Mesendoderm (in vitro differentiated cells): ENCODE results near the gene NUCB1.

ENCODE experiments used
- DNase-seq: peaks from one replicate; pipeline ENCODE4 v3.0.0; 2013
- H2AK5ac ChIP-seq: 2 replicates; pipeline ENCODE4 v1.6.1; 2013; ENCODE audit warnings: low read length, inconsistent platforms
- H2BK120ac ChIP-seq: 2 replicates; pipeline ENCODE4 v1.6.1; 2013; ENCODE audit warnings: low read depth, mild to moderate bottlenecking, low read length, moderate library complexity, mixed read lengths
- H2BK15ac ChIP-seq: replicated peaks from 2 replicates; pipeline ENCODE4 v1.6.1; 2013; ENCODE audit warnings: low read depth, mild to moderate bottlenecking, moderate library complexity
- H2BK5ac ChIP-seq: 2 replicates; pipeline ENCODE4 v1.6.1; 2013; ENCODE audit warnings: low read length, inconsistent platforms
- H3K18ac ChIP-seq: 2 replicates; pipeline ENCODE4 v1.6.1; 2013; ENCODE audit warnings: mild to moderate bottlenecking, low read length, mixed read lengths
- H3K23ac ChIP-seq: one replicate; pipeline ENCODE4 v1.6.1; 2013; ENCODE audit warnings: low read length
- H3K27ac ChIP-seq: 2 replicates; pipeline ENCODE4 v1.5.1; 2013; ENCODE audit warnings: low read depth, mild to moderate bottlenecking, inconsistent platforms, low read length, moderate library complexity
- H3K27me3 ChIP-seq: 2 replicates; pipeline ENCODE4 v1.6.1; 2013; ENCODE audit warnings: low read length, control low read depth, mild to moderate bottlenecking, inconsistent platforms; ENCODE audit not compliant: insufficient read depth, poor library complexity
- H3K36me3 ChIP-seq: 2 replicates; pipeline ENCODE4 v1.6.1; 2013; ENCODE audit warnings: low read length, inconsistent platforms; ENCODE audit not compliant: control insufficient read depth, insufficient read depth
- H3K4ac ChIP-seq: one replicate; pipeline ENCODE4 v1.6.1; 2013; ENCODE audit warnings: low read depth, mild to moderate bottlenecking, low read length, moderate library complexity
- H3K4me1 ChIP-seq: 2 replicates; pipeline ENCODE4 v1.6.1; 2013; ENCODE audit warnings: low read depth, low read length, inconsistent platforms; ENCODE audit not compliant: control insufficient read depth
- H3K4me2 ChIP-seq: 2 replicates; pipeline ENCODE4 v1.6.1; 2013; ENCODE audit warnings: low read length
- H3K4me3 ChIP-seq: 2 replicates; pipeline ENCODE4 v1.5.1; 2013; ENCODE audit warnings: mild to moderate bottlenecking, low read length
- H3K56ac ChIP-seq: one replicate; pipeline ENCODE4 v1.6.1; 2013; ENCODE audit warnings: low read length
- H3K79me1 ChIP-seq: 2 replicates; pipeline ENCODE4 v1.6.1; 2013; ENCODE audit warnings: low read length, inconsistent platforms
- H3K79me2 ChIP-seq: 2 replicates; pipeline ENCODE4 v1.6.1; 2013; ENCODE audit warnings: mild to moderate bottlenecking, low read length; ENCODE audit not compliant: control insufficient read depth, insufficient read depth
- H3K9ac ChIP-seq: 2 replicates; pipeline ENCODE4 v1.6.1; 2013; ENCODE audit warnings: low read length, inconsistent platforms
- H4K5ac ChIP-seq: one replicate; pipeline ENCODE4 v1.6.1; 2013; ENCODE audit warnings: low read length
- H4K8ac ChIP-seq: one replicate; pipeline ENCODE4 v1.6.1; 2013; ENCODE audit warnings: low read depth, mild to moderate bottlenecking, control low read depth, low read length, moderate library complexity
- WGBS: extraction: QIAGEN DNeasy Blood & Tissue Kit; methylation state at CpG from one replicate; pipeline ENCODE4 v1.1.7; 2013; ENCODE audit warnings: low lambda C conversion rate, missing lambda C conversion rate; ENCODE audit not compliant: insufficient coverage; ENCODE audit errors: extremely low coverage; 5-methylcytosine and 5-hydroxymethylcytosine counted together

The NUCB1 gene

DNA sequence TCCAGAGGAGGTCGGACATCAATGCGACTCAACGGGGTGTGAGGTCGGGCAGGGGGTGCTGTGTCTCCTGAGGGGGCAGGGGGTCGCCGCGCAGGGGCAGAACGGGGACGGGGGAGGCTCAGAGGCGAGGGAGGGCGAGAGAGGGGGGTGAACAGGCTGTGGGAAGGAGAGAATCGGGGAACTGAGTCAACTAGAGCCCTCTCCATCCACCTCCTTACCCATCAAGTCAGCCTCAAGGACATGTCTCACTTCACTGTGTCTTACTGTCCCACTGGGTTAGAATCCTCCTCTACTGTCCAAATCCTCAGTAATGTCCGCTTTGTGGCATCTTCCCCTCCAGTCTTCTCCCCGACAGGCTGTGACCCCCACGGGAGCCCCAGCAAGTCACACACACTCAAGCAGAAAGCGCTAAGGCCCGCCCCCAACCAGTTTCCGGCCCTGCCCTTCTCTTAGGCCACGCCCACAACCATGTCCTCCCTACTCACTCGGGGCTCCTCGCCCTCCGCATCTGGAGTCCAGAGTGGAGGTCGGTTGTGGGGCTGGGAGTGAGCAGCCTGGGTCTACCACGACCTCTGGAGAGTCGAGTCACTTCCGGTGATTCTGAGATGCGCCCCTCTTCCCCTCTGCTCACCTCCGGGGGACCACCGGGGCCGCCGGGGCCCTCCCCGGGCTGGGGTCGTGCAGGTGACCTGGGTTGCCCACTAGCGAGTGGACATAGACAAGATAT is 41.0 kb upstream of the NUCB1 start:
- Histone ChIP-seq H3K79me2 (no peaks in the 10 kb centered on the region), H2BK15ac (no peak overlapping the region), H3K36me3 (no peaks in the 10 kb centered on the region), H3K79me1 (no peaks in the 10 kb centered on the region), H3K27me3 (no peaks in the 10 kb centered on the region), H3K18ac (no peak overlapping the region), H3K4ac (no peak overlapping the region), H4K8ac (no peak overlapping the region), H3K4me1 (no peaks in the 10 kb centered on the region), H2AK5ac (no peak overlapping the region), H3K4me2 (no peak overlapping the region), H3K23ac (no peak overlapping the region), H2BK120ac (no peak overlapping the region), H2BK5ac (no peak overlapping the region), H3K56ac (no peak overlapping the region), H4K5ac (no peak overlapping the region), H3K9ac (no peak overlapping the region), H3K4me3 (no peak overlapping the region), H3K27ac (no peak overlapping the region)
- WGBS: no CpG with 5 or more reads among the region's 34 CpGs
- no peak for DNase-seq

- Histone ChIP-seq H2BK15ac (no peak overlapping the region), H3K23ac (no peak overlapping the region), H3K18ac (no peak overlapping the region), H3K56ac (no peak overlapping the region), H3K27me3 (no peaks in the 10 kb centered on the region), H2BK120ac (no peak overlapping the region), H3K4me2 (no peak overlapping the region), H3K36me3 (no peaks in the 10 kb centered on the region), H3K4me3 (no peak overlapping the region), H2AK5ac (no peak overlapping the region), H3K27ac (no peak overlapping the region), H4K8ac (no peak overlapping the region), H3K4ac (no peak overlapping the region), H3K9ac (no peak overlapping the region), H2BK5ac (no peak overlapping the region), H3K79me1 (no peaks in the 10 kb centered on the region), H3K79me2 (no peaks in the 10 kb centered on the region), H4K5ac (no peak overlapping the region), H3K4me1 (no peaks in the 10 kb centered on the region)
- WGBS: no CpG with 5 or more reads among the region's 30 CpGs
- peak; percentile 77 for DNase-seq
These were observed 40.2 kb upstream of the NUCB1 start for GRCh38 chr19:48859711-48860572.

GRCh38 chr19:48861313-48861712 is 38.8 kb upstream of the NUCB1 start:
- Histone ChIP-seq H4K8ac (no peak overlapping the region), H2BK15ac (no peak overlapping the region), H3K4me3 (no peak overlapping the region), H3K4ac (no peak overlapping the region), H3K79me2 (no peaks in the 10 kb centered on the region), H3K9ac (no peak overlapping the region), H3K27ac (no peak overlapping the region), H3K23ac (no peak overlapping the region), H4K5ac (no peak overlapping the region), H3K4me2 (no peak overlapping the region), H3K56ac (no peak overlapping the region), H3K18ac (no peak overlapping the region), H3K4me1 (no peaks in the 10 kb centered on the region), H2AK5ac (no peak overlapping the region), H3K79me1 (no peaks in the 10 kb centered on the region), H2BK5ac (no peak overlapping the region), H2BK120ac (no peak overlapping the region), H3K36me3 (no peaks in the 10 kb centered on the region), H3K27me3 (no peaks in the 10 kb centered on the region)
- WGBS: no CpG with 5 or more reads among the region's 18 CpGs
- no peak for DNase-seq

- Histone ChIP-seq H3K79me2 (no peaks in the 10 kb centered on the region), H3K27me3 (no peaks in the 10 kb centered on the region), H3K56ac (no peak overlapping the region), H2BK5ac (no peak overlapping the region), H3K9ac (no peak overlapping the region), H3K36me3 (no peaks in the 10 kb centered on the region), H2BK120ac (no peak overlapping the region), H3K79me1 (no peaks in the 10 kb centered on the region), H4K8ac (no peak overlapping the region), H3K4me2 (no peak overlapping the region), H3K27ac (no peak overlapping the region), H3K4me1 (no peaks in the 10 kb centered on the region), H3K23ac (no peak overlapping the region), H4K5ac (no peak overlapping the region), H3K4ac (no peak overlapping the region), H2BK15ac (no peak overlapping the region), H3K18ac (no peak overlapping the region), H2AK5ac (no peak overlapping the region), H3K4me3 (no peak overlapping the region)
- WGBS: no CpG with 5 or more reads among the region's 7 CpGs
- no peak for DNase-seq
These were observed 37.3 kb upstream of the NUCB1 start for GRCh38 chr19:48862827-48863226.

DNA sequence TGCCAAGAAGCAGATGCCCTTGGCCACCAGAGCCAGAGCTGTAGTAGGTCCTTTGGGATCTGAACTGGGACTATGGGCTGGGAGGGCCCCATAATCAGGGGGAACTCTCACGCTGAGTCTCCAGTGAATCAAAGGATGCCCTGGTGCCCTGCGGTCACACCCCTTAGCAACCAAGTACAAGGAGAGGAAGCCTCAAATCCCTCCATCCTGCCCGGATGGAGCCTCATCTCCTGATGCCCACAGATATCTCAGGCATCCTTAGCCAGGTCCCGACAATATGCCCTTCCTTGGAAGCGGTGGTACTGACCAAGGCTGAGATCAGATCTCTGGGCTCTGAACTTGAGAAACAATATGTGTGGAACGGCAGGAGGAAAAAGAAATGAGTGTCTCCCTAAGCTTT is 33.4 kb upstream of the NUCB1 start:
- H3K36me3 ChIP-seq: no peaks in the 10 kb centered on the region
- H3K4me3 ChIP-seq: no peak overlapping the region
- no peaks in the 10 kb centered on the region for H3K79me1 ChIP-seq
- no peak overlapping the region for H2AK5ac ChIP-seq
- H4K5ac ChIP-seq: no peak overlapping the region
- no peak overlapping the region for H3K27ac ChIP-seq
- no peak overlapping the region for H3K4me2 ChIP-seq
- no peak overlapping the region for H3K18ac ChIP-seq
- H3K27me3 ChIP-seq: no peaks in the 10 kb centered on the region
- H2BK120ac ChIP-seq: no peak overlapping the region
- no peak overlapping the region for H3K56ac ChIP-seq
- no peak overlapping the region for H2BK15ac ChIP-seq
- no CpG with 5 or more reads among the region's 6 CpGs for WGBS
- H3K4me1 ChIP-seq: peaks cover 3% of the 10 kb centered on the region
- H4K8ac ChIP-seq: no peak overlapping the region
- H3K79me2 ChIP-seq: no peaks in the 10 kb centered on the region
- H2BK5ac ChIP-seq: no peak overlapping the region
- no peak overlapping the region for H3K9ac ChIP-seq
- H3K4ac ChIP-seq: no peak overlapping the region
- no peak for DNase-seq
- no peak overlapping the region for H3K23ac ChIP-seq
